Sigmoid colon (tissue), 4 donors: ENCODE data around the gene UTP25.

ENCODE experiments used
- POLR2AphosphoS5 ChIP-seq, 4 donors: sonication (generic); formaldehyde crosslinking; IDR thresholded peaks; one replicate each; pipeline ENCODE4 v1.6.1; 2017; ENCODE audit warnings: antibody characterized with exemption in 4 of 4
- TF ChIP-seq, protein P1 (sequence below), 4 experiments: fragments of 450-650 bp in 3 of 4; fragments of 200-600 bp in 1 of 4; IDR thresholded peaks; one replicate each; pipeline ENCODE4 v1.5.1; 2016 to 2019; ENCODE audit warnings: antibody characterized with exemption in 4 of 4, mild to moderate bottlenecking in 3 of 4, moderate library complexity in 2 of 4

DNA sequence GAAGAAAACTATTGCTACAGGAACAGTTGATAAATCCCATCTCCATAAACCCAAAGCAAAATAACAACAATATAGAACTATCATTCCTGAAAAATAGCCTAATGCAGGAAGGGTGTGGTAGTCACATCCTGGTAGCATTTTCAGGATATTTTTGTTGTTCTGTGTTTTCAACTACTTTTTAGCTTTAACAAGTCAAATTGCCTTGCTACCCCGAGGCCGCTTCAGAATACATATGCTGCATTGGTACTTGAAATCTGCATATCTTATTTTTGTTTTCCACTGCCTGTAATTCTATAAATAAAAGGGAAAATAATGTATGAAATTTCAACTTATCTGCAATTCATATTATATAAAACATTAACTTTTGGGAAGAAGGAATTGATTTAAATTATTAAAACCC, 73.4 kb downstream of the UTP25 start:
- no peak for TF ChIP-seq POLR2AphosphoS5 (IDR thresholded peaks at IDR 0.05)
- TF ChIP-seq, protein P1, sequence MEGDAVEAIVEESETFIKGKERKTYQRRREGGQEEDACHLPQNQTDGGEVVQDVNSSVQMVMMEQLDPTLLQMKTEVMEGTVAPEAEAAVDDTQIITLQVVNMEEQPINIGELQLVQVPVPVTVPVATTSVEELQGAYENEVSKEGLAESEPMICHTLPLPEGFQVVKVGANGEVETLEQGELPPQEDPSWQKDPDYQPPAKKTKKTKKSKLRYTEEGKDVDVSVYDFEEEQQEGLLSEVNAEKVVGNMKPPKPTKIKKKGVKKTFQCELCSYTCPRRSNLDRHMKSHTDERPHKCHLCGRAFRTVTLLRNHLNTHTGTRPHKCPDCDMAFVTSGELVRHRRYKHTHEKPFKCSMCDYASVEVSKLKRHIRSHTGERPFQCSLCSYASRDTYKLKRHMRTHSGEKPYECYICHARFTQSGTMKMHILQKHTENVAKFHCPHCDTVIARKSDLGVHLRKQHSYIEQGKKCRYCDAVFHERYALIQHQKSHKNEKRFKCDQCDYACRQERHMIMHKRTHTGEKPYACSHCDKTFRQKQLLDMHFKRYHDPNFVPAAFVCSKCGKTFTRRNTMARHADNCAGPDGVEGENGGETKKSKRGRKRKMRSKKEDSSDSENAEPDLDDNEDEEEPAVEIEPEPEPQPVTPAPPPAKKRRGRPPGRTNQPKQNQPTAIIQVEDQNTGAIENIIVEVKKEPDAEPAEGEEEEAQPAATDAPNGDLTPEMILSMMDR (IDR thresholded peaks at IDR 0.05) = no peak
